Left lung (tissue), 10 donors: ENCODE results near the gene RPTOR. TPM values are rescaled to one million over a fixed set of nuclear protein-coding genes. Genes with fewer than 3 reads are reported as not detected.

Source experiments
- ATAC-seq: fragments of 200-7000 bp; cut with Tn5 transposase; one replicate; pipeline ENCODE4 v1.9.1; 2020; ENCODE audit warnings: moderate library complexity
- DNase-seq, 4 donors: peaks; one replicate each; pipeline ENCODE4 v3.0.0-alpha.2; 2013 to 2020
- H3K27ac ChIP-seq, 2 donors: fragments of 200-600 bp; sonication (generic) in 1 of 2; one replicate each; pipeline versions ENCODE4 v1.5.0 to v1.8.0; 2020 to 2021
- H3K27me3 ChIP-seq, 2 donors: fragments of 200-600 bp; sonication (generic) in 1 of 2; one replicate each; pipeline versions ENCODE4 v1.5.0 to v1.8.0; 2020 to 2021
- H3K36me3 ChIP-seq, 2 donors: fragments of 200-600 bp; sonication (generic) in 1 of 2; one replicate each; pipeline versions ENCODE4 v1.5.0 to v1.8.0; 2020 to 2021
- H3K4me1 ChIP-seq, 2 donors: fragments of 200-600 bp; one replicate each; pipeline ENCODE4 v1.8.0; 2021
- H3K4me3 ChIP-seq, 2 donors: fragments of 200-600 bp; sonication (generic) in 1 of 2; one replicate each; pipeline versions ENCODE4 v1.5.0 to v1.8.0; 2020 to 2021; ENCODE audit warnings: mild to moderate bottlenecking in 1 of 2
- H3K9me3 ChIP-seq, 2 donors: fragments of 200-600 bp; sonication (generic) in 1 of 2; one replicate each; pipeline versions ENCODE4 v1.5.0 to v1.8.0; 2020 to 2021
- CTCF ChIP-seq, 2 donors: fragments of 200-600 bp; sonication (generic) in 1 of 2; IDR thresholded peaks; one replicate each; pipeline versions ENCODE4 v1.5.0 to v1.8.0; 2021; ENCODE audit warnings: antibody characterized with exemption in 2 of 2
- intact Hi-C, 2 donors: fragments of 100-400 bp; cut with DNase I; formaldehyde crosslinking; loops; one replicate each; pipeline versions ENCODE4 v1.11.2 to v1.14.2; 2022
- polyA plus RNA-seq, 6 donors: library from polyadenylated mRNA; unstranded; fragments of 120-200 nt; gene quantifications; one replicate each; pipeline ENCODE4 v1.2.1, GENCODE V29; 2013; ENCODE audit not compliant: insufficient read length in 6 of 6
- total RNA-seq, 2 donors: library from RNA; stranded (reverse); fragmentation: NEBNext Ultra II Directional; extraction: Animal tissue kit (Norgen Biotek cat#: 25700); gene quantifications; one replicate each; pipeline ENCODE4 v1.2.1, GENCODE V29; 2021
- donor health status: DM: no; HTN: yes; CAD: no.
- donor health status: DM: no; HTN: no; CAD: no.

The RPTOR gene
- total and polyA plus RNA-seq, 8 donors = 14.2 to 39.2 (median 20.7) TPM

DNA sequence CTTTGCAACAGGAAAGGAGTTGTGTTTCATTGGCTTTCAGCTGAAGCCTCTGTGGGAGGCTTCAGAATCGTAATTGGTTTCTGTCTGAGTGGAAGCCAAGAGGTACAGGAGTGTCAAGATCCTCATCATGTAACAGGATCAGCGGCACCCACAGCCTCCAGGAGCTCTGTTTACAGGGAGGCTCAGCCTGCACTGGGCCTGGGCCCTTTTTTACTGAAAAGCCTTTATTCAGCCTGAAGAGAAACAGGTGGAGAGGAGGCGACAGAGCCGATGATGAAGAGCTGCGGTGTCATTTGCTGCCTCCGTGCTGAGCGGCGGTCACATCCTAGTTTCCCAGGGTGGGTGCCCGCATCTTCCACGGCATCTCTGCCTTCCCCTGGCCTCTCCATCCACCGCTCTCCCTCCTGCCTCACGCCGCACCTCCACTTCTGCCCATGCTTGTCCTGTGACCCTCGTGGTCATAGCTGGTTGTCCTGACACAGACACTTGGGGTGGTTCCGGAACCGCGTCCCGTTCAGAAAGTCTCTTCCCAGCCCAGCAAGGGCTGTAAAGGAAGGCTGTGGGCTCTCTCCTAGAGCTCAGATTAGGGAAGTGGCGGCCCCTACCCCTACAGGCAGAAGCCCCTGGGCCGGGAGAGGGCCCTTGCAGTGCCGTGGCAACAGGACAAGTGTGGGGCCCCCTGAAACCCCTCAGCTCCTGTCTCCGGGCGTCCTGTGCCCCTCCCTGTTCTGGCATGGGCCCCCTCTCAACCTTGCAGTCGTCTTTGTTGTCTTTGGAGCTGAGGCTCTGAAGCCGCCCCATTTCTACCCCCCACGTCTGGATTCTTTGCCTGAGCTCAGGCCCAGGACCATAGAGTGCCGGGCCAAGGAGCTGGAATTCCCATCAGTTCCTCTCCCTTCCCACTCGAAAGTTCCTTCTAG, 393.1 kb downstream of the RPTOR start:
- DNase-seq = peak in 1 of 4 donors; percentile 31
- ATAC-seq = no peak
- Histone ChIP-seq H3K9me3 (no peaks in the 10 kb centered on the region), H3K4me3 (no peak overlapping the region), H3K27ac (no peak overlapping the region), H3K4me1 (peaks cover 6 to 39% of the 10 kb centered on the region in 2 donors), H3K27me3 (no peaks in the 10 kb centered on the region), H3K36me3 (peaks cover 0 to 17% of the 10 kb centered on the region in 2 donors)
- intact Hi-C loops = no loop called here
- no peak for TF ChIP-seq CTCF (IDR thresholded peaks at IDR 0.05)

- TF ChIP-seq CTCF (IDR thresholded peaks at IDR 0.05) = no peak
- Histone ChIP-seq H3K9me3 (no peaks in the 10 kb centered on the region), H3K27ac (no peak overlapping the region), H3K4me3 (no peak overlapping the region), H3K4me1 (peaks cover 6 to 43% of the 10 kb centered on the region in 2 donors), H3K36me3 (peaks cover 0 to 17% of the 10 kb centered on the region in 2 donors), H3K27me3 (no peaks in the 10 kb centered on the region)
- peak in 1 of 4 donors; percentile 45 for DNase-seq
- intact Hi-C loops = no loop called here
- ATAC-seq = peak; percentile 37
Measured at GRCh38 chr17:80938556-80938955, 393.9 kb downstream of the RPTOR start.

- TF ChIP-seq CTCF (IDR thresholded peaks at IDR 0.05) = no peak
- Histone ChIP-seq H3K27ac (no peak overlapping the region), H3K27me3 (no peaks in the 10 kb centered on the region), H3K9me3 (no peaks in the 10 kb centered on the region), H3K36me3 (peaks cover 0 to 17% of the 10 kb centered on the region in 2 donors), H3K4me1 (peaks cover 6 to 43% of the 10 kb centered on the region in 2 donors), H3K4me3 (no peak overlapping the region)
- peak in 1 of 4 donors; percentile 23 for DNase-seq
- no peak for ATAC-seq
- intact Hi-C loops = no loop called here
Measured at GRCh38 chr17:80939151-80940145, 394.8 kb downstream of the RPTOR start.

GRCh38 chr17:80940171-80941123, 395.8 kb downstream of the RPTOR start:
- DNase-seq = peak in 1 of 4 donors; percentile 32
- Histone ChIP-seq H3K4me1 (peaks cover 6 to 43% of the 10 kb centered on the region in 2 donors), H3K9me3 (no peaks in the 10 kb centered on the region), H3K27ac (no peak overlapping the region), H3K27me3 (no peaks in the 10 kb centered on the region), H3K4me3 (no peak overlapping the region), H3K36me3 (peaks cover 0 to 17% of the 10 kb centered on the region in 2 donors)
- intact Hi-C loops = no loop called here
- no peak for ATAC-seq
- no peak for TF ChIP-seq CTCF (IDR thresholded peaks at IDR 0.05)
